Astrocyte of the cerebellum (primary cell): ENCODE measurements around the gene VN1R5.

Experiments used
- DNase-seq: peaks from one replicate; pipeline ENCODE4 v3.0.0-alpha.2; 2011; ENCODE audit warnings: low read depth
- H3K4me3 ChIP-seq: 2 replicates; pipeline ENCODE4 v1.5.1; 2011; ENCODE audit warnings: mild to moderate bottlenecking, low read depth, low read length, moderate library complexity
- in situ Hi-C: cut with HindIII; loops from 2 replicates; pipeline ENCODE4 v1.10.0; 2017; ENCODE audit warnings: low sequenced_read_pairs
- TF ChIP-seq, protein P1 (sequence below): IDR thresholded peaks from 2 replicates; pipeline ENCODE4 v1.5.1; 2012; ENCODE audit warnings: low read length, low read depth, moderate library complexity, mild to moderate bottlenecking; ENCODE audit errors: missing control alignments

The VN1R5 gene

DNA sequence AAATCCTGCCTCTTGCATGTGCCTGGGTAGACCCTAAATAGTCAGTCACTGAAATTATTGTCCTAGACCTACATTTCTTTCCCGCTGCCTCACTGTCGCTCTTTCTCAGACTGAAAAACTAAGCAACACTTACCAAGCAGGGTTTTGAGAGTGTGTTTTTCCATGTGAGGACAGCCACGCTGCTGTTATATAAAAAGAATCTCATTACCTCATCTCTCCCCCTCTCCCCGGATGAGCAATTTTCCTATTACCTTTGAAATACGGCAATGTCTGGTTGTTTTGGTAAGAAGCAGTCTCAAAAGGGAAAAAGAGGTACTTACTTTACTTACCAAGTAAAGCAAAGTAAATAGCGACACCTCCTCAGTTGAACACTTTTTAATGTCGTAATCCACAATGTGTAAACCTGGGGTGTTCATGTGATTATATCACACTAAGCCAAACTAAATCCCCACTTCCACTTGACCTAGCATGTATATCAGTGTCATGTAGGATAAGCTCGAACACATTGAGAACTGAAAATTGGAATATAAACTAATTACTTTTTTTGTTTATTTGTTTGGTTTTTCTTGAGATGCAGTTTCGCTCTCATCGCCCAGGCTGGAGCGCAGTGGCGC is 12.2 kb upstream of the VN1R5 start:
- TF ChIP-seq, protein P1, sequence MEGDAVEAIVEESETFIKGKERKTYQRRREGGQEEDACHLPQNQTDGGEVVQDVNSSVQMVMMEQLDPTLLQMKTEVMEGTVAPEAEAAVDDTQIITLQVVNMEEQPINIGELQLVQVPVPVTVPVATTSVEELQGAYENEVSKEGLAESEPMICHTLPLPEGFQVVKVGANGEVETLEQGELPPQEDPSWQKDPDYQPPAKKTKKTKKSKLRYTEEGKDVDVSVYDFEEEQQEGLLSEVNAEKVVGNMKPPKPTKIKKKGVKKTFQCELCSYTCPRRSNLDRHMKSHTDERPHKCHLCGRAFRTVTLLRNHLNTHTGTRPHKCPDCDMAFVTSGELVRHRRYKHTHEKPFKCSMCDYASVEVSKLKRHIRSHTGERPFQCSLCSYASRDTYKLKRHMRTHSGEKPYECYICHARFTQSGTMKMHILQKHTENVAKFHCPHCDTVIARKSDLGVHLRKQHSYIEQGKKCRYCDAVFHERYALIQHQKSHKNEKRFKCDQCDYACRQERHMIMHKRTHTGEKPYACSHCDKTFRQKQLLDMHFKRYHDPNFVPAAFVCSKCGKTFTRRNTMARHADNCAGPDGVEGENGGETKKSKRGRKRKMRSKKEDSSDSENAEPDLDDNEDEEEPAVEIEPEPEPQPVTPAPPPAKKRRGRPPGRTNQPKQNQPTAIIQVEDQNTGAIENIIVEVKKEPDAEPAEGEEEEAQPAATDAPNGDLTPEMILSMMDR = no peak
- H3K4me3 ChIP-seq = no peak overlapping the region
- DNase-seq = no peak
- in situ Hi-C loops = no loop called here

DNA sequence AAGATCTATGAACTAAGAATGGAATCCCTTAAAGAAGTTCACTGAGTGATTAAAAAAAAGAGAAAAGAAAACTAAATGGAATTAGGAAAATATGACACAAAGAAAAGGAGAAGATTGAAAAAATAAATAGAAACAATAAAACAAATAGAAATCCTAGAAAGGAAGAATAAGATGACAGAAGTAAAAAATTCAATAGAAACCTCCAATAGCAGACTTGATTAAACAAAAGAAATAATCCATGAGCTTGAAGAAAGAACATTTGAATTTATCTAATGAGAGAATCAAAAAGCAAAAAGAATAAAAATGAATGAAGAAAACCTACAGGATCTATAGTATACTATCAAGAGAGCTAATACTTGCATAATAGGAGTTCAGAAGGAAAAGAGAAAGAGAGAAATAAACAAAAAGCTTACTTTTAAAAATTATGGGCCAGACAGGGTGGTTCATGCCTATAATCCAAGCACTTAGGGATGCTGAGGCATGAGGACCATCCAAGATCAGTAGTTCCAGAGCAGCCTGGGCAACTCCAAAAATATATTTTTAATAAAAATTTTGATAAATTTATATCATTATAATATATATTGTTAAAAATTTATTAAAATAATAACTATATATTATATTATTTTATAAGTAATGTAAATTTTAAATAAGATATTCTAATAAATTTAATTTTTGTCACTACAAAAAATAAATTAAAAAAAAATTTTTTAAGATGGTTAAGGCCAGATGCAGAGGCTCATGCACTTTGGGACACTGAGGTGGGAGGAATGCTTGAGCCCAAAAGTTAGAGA is 9.4 kb upstream of the VN1R5 start:
- no peak for DNase-seq
- TF ChIP-seq, protein P1 = no peak
- no peak overlapping the region for H3K4me3 ChIP-seq
- in situ Hi-C loops = no loop called here

DNA sequence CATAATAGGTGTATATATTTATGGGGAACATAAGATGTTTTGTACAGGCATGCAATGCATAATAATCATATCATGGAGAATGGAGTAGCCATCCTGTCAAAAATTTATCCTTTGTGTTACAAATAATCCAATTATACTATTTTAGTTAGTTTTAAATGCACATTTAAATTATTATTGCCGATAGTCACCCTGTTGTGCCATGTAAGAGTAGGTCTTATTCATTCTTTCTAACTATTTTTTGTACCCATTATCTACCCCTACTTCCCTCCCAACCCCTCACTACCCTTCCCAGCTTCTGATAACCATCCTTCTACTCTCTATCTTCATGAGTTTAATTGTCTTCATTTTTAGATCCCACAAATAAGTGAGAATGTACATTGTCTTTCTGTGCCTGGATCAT is 8.3 kb upstream of the VN1R5 start:
- in situ Hi-C loops = no loop called here
- no peak for DNase-seq
- no peak overlapping the region for H3K4me3 ChIP-seq
- TF ChIP-seq, protein P1 = no peak

DNA sequence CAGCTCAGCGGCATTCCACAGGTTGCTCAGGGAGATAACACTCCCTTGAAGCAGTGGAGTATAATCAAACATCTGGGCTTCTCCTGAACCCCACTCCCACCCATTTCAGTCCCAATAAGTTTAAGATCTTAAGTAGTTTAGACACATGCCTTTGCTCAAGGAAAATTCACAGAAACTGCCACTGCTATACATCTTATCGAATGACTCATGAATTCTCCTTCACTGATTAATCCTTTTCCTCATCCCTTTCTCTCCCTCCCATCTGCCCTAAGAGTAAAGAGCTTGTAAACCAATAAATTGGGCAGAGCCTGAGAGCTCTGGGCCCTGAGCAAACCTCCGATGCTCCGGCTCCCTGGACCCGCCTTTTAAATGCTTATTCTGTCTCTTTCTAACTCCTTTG is 10.2 kb downstream of the VN1R5 start:
- in situ Hi-C loops = no loop called here

DNA sequence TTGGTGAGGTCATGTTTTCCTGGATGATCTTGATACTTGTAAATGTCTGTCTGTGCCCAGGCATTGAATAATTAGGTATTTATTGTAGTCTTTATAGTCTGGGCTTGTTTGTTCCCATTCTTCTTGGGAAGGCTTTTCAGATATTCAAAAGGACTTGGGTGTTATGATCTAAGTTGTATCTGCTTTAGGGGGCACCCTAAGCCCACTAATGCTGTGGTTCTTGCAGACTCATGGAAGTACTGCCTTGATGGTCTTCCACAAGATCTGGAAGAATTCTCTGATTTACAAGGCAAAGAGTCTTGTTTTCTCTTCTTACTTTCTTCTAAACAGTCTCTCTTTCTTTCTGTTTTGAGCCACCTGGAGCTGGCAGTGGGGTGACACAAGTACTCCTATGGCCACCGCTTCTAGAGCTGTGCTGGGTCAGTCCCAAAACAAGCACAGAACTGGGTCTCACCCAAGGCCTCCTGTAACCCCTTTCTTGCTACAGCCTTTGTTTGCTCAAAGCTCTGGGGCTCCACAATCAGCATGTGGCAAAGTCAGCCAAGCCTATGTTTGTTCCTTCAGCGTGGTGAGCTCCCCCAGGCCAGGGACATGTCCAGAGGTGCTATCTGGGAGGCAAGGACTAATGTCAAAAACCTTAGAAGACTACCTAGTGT is 12.6 kb downstream of the VN1R5 start:
- no peak overlapping the region for H3K4me3 ChIP-seq
- no peak for DNase-seq
- TF ChIP-seq, protein P1 = no peak
- in situ Hi-C loops = no loop called here

More for the DNA sequence above, 10.2 kb downstream of the VN1R5 start:
- no peak for DNase-seq
- TF ChIP-seq, protein P1 = no peak
- H3K4me3 ChIP-seq = no peak overlapping the region

DNA sequence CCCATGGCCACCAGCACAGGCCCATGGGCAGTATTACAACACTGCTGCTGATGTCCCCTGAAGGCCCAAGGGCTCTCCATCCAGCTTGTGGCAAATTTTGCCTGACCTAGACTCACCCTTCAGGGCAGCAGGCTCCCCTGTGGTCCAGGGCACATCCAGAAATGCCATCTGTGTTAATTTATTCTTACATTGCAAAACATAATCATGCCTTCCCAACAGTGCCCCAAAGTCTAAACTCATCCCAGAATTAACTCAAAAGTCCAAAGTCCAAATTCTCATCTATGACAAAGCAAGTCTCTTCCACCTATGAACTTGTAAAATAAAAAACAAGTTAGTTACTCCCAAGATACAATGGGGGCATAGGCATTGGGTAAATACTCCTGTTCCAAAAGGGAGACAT is 13.3 kb downstream of the VN1R5 start:
- TF ChIP-seq, protein P1 = no peak
- DNase-seq = no peak
- no peak overlapping the region for H3K4me3 ChIP-seq
- in situ Hi-C loops = no loop called here
